OCI-LY7 (cell line): Measurements from ENCODE around the gene ZNF407. TPM values are rescaled to one million over a fixed set of nuclear protein-coding genes. Genes with fewer than 3 reads are reported as not detected.

Experiments
- BruUV-seq: library from RNA; stranded (reverse); fragments of 400-500 nt; replicated peaks from 2 replicates; lab custom pipeline; 2021; lab: Mats Ljungman, UMichigan
- CTCF ChIA-PET: fragments of 300-600 bp; sonication (Branson Sonifier 250); formaldehyde crosslinking; loops from one replicate; lab custom pipeline; 2022; ENCODE audit warnings: antibody characterized with exemption; ENCODE audit not compliant: unreplicated experiment; lab: Charles Lee
- POLR2A ChIA-PET: fragments of 300-600 bp; sonication (Branson Sonifier 250); formaldehyde crosslinking; loops from one replicate; lab custom pipeline; 2022; ENCODE audit warnings: antibody characterized with exemption; lab: Charles Lee
- DNase-seq: peaks from one replicate; pipeline ENCODE4 v3.0.0-alpha.2; 2015; ENCODE audit warnings: low spot score
- H2AFZ ChIP-seq: fragments of 200-600 bp; sonication (generic), shearing (Covaris generic); 2 replicates; pipeline ENCODE4 v1.6.1; 2014; ENCODE audit warnings: mild to moderate bottlenecking, antibody characterized with exemption, low read length, moderate library complexity
- H3K27ac ChIP-seq: fragments of 200-600 bp; sonication (generic); 2 replicates; pipeline ENCODE4 v1.5.1; 2014; ENCODE audit warnings: mixed run types, low read depth, mild to moderate bottlenecking, moderate library complexity, low read length, inconsistent platforms; ENCODE audit not compliant: poor library complexity, severe bottlenecking
- H3K36me3 ChIP-seq: fragments of 200-600 bp; sonication (generic); 2 replicates; pipeline ENCODE4 v1.6.1; 2014; ENCODE audit warnings: mild to moderate bottlenecking, antibody characterized with exemption, low read length, moderate library complexity, mixed read lengths; ENCODE audit not compliant: insufficient read depth
- H3K4me1 ChIP-seq: fragments of 200-600 bp; sonication (generic); 2 replicates; pipeline ENCODE4 v1.5.1; 2014; ENCODE audit warnings: mild to moderate bottlenecking, low read length; ENCODE audit not compliant: insufficient read depth, poor library complexity, severe bottlenecking
- H3K4me2 ChIP-seq: fragments of 200-600 bp; sonication (generic); 2 replicates; pipeline ENCODE4 v1.6.1; 2014; ENCODE audit warnings: mild to moderate bottlenecking, low read length
- H3K4me3 ChIP-seq: fragments of 200-600 bp; sonication (generic); 2 replicates; pipeline ENCODE4 v1.5.1; 2014; ENCODE audit warnings: mild to moderate bottlenecking, low read depth, low read length; ENCODE audit not compliant: poor library complexity, severe bottlenecking
- H3K79me2 ChIP-seq: fragments of 200-600 bp; sonication (generic); 2 replicates; pipeline ENCODE4 v1.6.1; 2016; ENCODE audit warnings: low read depth, mild to moderate bottlenecking, low read length, moderate library complexity, mixed read lengths; ENCODE audit not compliant: insufficient read depth
- H3K9me2 ChIP-seq: fragments of 200-600 bp; sonication (generic); 2 replicates; pipeline ENCODE4 v1.6.1; 2016; ENCODE audit warnings: mild to moderate bottlenecking, low read length, mixed read lengths; ENCODE audit not compliant: insufficient read depth
- H3K9me3 ChIP-seq: fragments of 200-600 bp; sonication (generic); 2 replicates; pipeline ENCODE4 v1.6.1; 2014; ENCODE audit warnings: mild to moderate bottlenecking, mixed run types, low read length, mixed read lengths
- H4K20me1 ChIP-seq: fragments of 200-600 bp; sonication (generic); 2 replicates; pipeline ENCODE4 v1.6.1; 2014; ENCODE audit warnings: mild to moderate bottlenecking, antibody characterized with exemption, low read length, moderate library complexity, mixed read lengths; ENCODE audit not compliant: insufficient read depth
- EZH2phosphoT487 ChIP-seq: fragments of 200-600 bp; sonication (generic); IDR thresholded peaks from 2 replicates; pipeline ENCODE4 v1.6.1; 2018; ENCODE audit warnings: low read depth, borderline replicate concordance, mild to moderate bottlenecking, mixed run types, antibody characterized with exemption, low read length, moderate library complexity, mixed read lengths
- intact Hi-C: fragments of 100-400 bp; cut with micrococcal nuclease; formaldehyde crosslinking; loops from one replicate; pipeline ENCODE4 v1.10.0; 2022; ENCODE audit not compliant: unreplicated experiment
- total RNA-seq, 2 experiments: library from RNA; depleted of rRNA in 1 of 2; stranded (reverse); fragments of >200 nt in 1 of 2; shearing (Covaris generic) in 1 of 2; gene quantifications; 2 replicates each; pipeline ENCODE4 v1.2.3, GENCODE V29; 2014 to 2022
- TF ChIP-seq, protein P1 (sequence below): fragments of 200-600 bp; sonication (generic); conservative IDR thresholded peaks from 2 replicates; pipeline ENCODE4 v1.5.1; 2014; ENCODE audit warnings: mild to moderate bottlenecking, antibody characterized with exemption, low read length, moderate library complexity, mixed read lengths

The ZNF407 gene
- total RNA-seq, 2 experiments from 2014 or later = 8.9 to 11.9 TPM

DNA sequence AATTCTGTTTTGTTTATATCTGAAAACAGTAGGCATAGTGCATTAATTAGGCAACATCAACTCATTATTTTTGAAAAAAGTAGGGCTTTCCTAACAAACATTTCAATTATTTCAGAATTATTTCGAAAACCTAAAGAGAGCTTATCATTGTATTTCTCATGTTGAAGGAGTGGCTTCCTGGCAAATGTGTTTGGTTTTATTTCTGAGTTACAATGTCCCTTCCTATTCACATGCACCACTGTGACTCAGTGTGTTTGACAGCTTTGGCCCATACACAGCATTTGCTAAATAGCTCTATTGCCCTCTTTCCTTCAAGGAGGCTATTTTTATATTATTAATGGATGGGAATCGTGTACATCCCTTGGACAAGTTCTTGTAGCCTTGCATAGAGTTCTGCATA lies 405.4 kb downstream of the ZNF407 start:
- Histone ChIP-seq H3K79me2 (no peaks in the 10 kb centered on the region), H3K4me2 (no peak overlapping the region), H3K36me3 (no peaks in the 10 kb centered on the region), H3K9me3 (no peaks in the 10 kb centered on the region), H3K9me2 (no peaks in the 10 kb centered on the region), H3K4me3 (no peak overlapping the region), H4K20me1 (no peaks in the 10 kb centered on the region), H3K27ac (no peak overlapping the region), H2AFZ (no peak overlapping the region), H3K4me1 (no peaks in the 10 kb centered on the region)
- CTCF ChIA-PET = no interaction called here
- no peak for TF ChIP-seq EZH2phosphoT487
- TF ChIP-seq, protein P1, sequence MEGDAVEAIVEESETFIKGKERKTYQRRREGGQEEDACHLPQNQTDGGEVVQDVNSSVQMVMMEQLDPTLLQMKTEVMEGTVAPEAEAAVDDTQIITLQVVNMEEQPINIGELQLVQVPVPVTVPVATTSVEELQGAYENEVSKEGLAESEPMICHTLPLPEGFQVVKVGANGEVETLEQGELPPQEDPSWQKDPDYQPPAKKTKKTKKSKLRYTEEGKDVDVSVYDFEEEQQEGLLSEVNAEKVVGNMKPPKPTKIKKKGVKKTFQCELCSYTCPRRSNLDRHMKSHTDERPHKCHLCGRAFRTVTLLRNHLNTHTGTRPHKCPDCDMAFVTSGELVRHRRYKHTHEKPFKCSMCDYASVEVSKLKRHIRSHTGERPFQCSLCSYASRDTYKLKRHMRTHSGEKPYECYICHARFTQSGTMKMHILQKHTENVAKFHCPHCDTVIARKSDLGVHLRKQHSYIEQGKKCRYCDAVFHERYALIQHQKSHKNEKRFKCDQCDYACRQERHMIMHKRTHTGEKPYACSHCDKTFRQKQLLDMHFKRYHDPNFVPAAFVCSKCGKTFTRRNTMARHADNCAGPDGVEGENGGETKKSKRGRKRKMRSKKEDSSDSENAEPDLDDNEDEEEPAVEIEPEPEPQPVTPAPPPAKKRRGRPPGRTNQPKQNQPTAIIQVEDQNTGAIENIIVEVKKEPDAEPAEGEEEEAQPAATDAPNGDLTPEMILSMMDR = no peak
- BruUV-seq = no TSS peak
- intact Hi-C loops = no loop called here
- POLR2A ChIA-PET = interaction anchor here (0.9 kb wide), 1 partner anchor 118 kb away, joined by 3 read pairs; no protein-coding TSS in a partner anchor
- no peak for DNase-seq

DNA sequence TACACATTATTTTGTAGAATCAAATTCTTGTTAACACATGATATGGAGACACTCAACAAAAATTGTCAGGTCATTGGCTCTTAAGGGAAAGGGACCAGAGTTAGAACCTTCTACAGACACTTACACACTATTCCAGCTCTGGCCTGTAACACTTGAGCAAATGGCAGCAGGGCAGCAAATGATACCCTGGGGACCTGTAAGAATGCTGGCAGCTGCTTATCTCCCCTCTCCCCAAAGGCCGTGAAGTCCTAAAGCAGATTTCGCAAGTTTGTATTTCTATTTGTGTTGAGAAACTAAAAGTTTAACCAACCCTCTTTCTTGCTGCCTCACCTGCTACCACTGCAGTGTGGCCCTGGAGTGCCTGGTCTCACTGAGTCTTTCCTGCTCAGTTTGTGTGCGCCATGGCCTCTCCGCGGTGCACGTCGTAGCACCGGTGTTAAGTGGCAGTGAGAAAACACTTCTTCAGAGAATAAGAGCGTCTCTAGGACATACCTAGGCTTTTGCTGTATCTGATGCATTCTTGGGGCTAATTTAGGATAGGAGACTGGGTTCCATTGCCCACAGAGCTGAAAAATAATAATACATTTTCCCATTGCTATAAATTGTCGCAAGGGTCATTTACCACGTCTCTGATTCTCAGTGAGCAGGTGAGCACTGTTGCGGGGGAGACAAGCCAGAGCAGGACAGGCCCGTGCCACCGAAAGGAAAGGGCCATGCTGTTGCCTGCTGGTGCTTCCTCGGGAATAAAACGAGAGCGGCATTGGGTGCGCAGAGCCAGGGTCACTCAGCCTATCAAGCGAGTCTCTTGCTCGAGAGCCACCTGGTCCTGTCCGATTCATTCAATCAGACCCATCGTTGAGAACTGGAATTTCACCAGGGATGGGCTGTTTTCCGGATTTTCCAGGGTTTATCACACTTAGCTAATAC lies 406.4 kb downstream of the ZNF407 start:
- no TSS peak for BruUV-seq
- no peaks in the 10 kb centered on the region for H3K9me3 ChIP-seq
- DNase-seq = no peak
- no peak for TF ChIP-seq EZH2phosphoT487
- TF ChIP-seq, protein P1 = no peak
- ChIA-PET CTCF (no interaction called here), POLR2A (no interaction called here)
- H3K4me2 ChIP-seq = no peak overlapping the region
- intact Hi-C loops = no loop called here
- no peak overlapping the region for H2AFZ ChIP-seq
- H3K4me3 ChIP-seq = no peak overlapping the region
- H3K9me2 ChIP-seq = no peaks in the 10 kb centered on the region
- no peaks in the 10 kb centered on the region for H4K20me1 ChIP-seq
- H3K36me3 ChIP-seq = no peaks in the 10 kb centered on the region
- no peaks in the 10 kb centered on the region for H3K79me2 ChIP-seq
- H3K4me1 ChIP-seq = no peaks in the 10 kb centered on the region
- H3K27ac ChIP-seq = no peak overlapping the region

DNA sequence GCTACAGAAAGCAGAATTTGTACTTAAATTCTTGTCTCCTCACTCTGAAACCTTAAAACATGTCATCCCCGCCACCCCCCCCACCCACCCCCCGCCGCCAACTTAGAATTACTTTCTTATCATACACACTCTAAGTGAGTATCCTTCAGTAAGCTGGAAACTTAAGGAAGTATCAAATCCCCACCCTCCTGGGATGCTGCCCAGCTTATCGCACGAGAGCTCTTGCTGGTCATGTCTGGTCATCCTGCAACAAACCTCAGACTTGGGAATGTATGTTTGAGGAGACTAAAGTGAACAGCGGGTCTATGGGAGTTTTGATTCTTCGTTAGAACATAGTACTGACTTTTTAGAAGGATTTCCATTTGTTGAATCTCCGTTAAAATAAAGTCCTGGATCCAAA lies 408.0 kb downstream of the ZNF407 start:
- H2AFZ ChIP-seq = no peak overlapping the region
- H3K9me3 ChIP-seq = no peaks in the 10 kb centered on the region
- BruUV-seq = no TSS peak
- POLR2A ChIA-PET = no interaction called here
- no peaks in the 10 kb centered on the region for H3K9me2 ChIP-seq
- H3K4me3 ChIP-seq = no peak overlapping the region
- intact Hi-C loops = no loop called here
- H3K27ac ChIP-seq = no peak overlapping the region
- H3K4me2 ChIP-seq = no peak overlapping the region
- no peaks in the 10 kb centered on the region for H3K36me3 ChIP-seq
- TF ChIP-seq, protein P1 = no peak
- no peak for TF ChIP-seq EZH2phosphoT487
- no peaks in the 10 kb centered on the region for H3K79me2 ChIP-seq
- CTCF ChIA-PET = no interaction called here
- no peak for DNase-seq
- H4K20me1 ChIP-seq = no peaks in the 10 kb centered on the region
- H3K4me1 ChIP-seq = no peaks in the 10 kb centered on the region
